OCI-LY1 (cell line): ENCODE data around the gene CACNG3.

ENCODE experiments used
- EZH2 ChIP-seq: fragments of 200-600 bp; sonication (generic), shearing (Covaris generic); IDR thresholded peaks from 2 replicates; pipeline ENCODE4 v1.8.0; 2017; ENCODE audit warnings: borderline replicate concordance, mixed run types, mild to moderate bottlenecking, antibody characterized with exemption, low read length, moderate library complexity, mixed read lengths
- TF ChIP-seq, protein P1 (sequence below): fragments of 200-600 bp; sonication (generic), shearing (Covaris generic); IDR thresholded peaks from 2 replicates; pipeline ENCODE4 v1.5.1; 2017; ENCODE audit warnings: mild to moderate bottlenecking, antibody characterized with exemption, low read length, moderate library complexity, mixed read lengths

DNA sequence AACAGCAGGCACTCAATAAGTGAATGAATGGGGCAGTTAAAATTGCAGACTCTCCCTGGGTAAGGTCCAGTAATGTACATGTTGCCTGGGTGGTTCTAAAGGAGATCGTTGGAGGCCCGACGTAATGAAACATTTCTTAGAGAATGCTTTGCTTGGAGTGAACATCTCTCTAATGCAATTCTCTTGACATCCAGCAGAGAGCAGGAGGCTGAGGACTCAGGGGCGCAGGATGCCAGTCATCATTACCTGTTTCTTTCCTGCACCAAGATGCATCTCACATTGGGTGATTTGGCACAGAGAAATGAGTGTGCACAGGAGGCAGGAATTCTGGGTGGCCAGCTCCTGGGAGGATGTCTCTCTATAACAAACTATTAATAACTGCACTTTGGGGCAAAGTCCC is 152.9 kb downstream of the CACNG3 start:
- TF ChIP-seq, protein P1, sequence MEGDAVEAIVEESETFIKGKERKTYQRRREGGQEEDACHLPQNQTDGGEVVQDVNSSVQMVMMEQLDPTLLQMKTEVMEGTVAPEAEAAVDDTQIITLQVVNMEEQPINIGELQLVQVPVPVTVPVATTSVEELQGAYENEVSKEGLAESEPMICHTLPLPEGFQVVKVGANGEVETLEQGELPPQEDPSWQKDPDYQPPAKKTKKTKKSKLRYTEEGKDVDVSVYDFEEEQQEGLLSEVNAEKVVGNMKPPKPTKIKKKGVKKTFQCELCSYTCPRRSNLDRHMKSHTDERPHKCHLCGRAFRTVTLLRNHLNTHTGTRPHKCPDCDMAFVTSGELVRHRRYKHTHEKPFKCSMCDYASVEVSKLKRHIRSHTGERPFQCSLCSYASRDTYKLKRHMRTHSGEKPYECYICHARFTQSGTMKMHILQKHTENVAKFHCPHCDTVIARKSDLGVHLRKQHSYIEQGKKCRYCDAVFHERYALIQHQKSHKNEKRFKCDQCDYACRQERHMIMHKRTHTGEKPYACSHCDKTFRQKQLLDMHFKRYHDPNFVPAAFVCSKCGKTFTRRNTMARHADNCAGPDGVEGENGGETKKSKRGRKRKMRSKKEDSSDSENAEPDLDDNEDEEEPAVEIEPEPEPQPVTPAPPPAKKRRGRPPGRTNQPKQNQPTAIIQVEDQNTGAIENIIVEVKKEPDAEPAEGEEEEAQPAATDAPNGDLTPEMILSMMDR: peak; percentile 47; the same call in 1 of the 2 replicates
- no peak for TF ChIP-seq EZH2
